Aorta (tissue), 5 donors: ENCODE data around the gene TBL1X. TPM values are rescaled to one million over a fixed set of nuclear protein-coding genes. Genes with fewer than 3 reads are reported as not detected.
"Not testable (repeated sequence)": the region's sequence is repeated elsewhere in the genome, so short reads cannot be mapped to it uniquely, and the experiment has no call there.

ENCODE experiments used
- ATAC-seq: fragments of 200-7000 bp; cut with Tn5 transposase; one replicate; pipeline ENCODE4 v1.9.1; 2022; ENCODE audit warnings: moderate library complexity; ENCODE audit not compliant: low FRiP score
- DNase-seq, 2 donors: peaks; one replicate each; pipeline ENCODE4 v3.0.0-alpha.2; 2020
- H3K27ac ChIP-seq, 2 donors: one replicate each; pipeline ENCODE4 v1.5.1; 2013; ENCODE audit warnings: low read length in 2 of 2, mild to moderate bottlenecking in 2 of 2, moderate library complexity in 2 of 2, control low read depth in 1 of 2, inconsistent platforms in 1 of 2, low read depth in 1 of 2
- H3K27me3 ChIP-seq, 2 donors: one replicate each; pipeline ENCODE4 v1.6.1; 2013; ENCODE audit warnings: control low read depth in 1 of 2, low read length in 1 of 2, mild to moderate bottlenecking in 1 of 2, moderate library complexity in 1 of 2; ENCODE audit not compliant: insufficient read depth in 2 of 2, control insufficient read depth in 1 of 2
- H3K36me3 ChIP-seq, 2 donors: one replicate each; pipeline ENCODE4 v1.6.1; 2013; ENCODE audit warnings: control low read depth in 1 of 2, low read length in 1 of 2, mild to moderate bottlenecking in 1 of 2; ENCODE audit not compliant: insufficient read depth in 2 of 2, control insufficient read depth in 1 of 2
- H3K4me1 ChIP-seq, 2 donors: one replicate each; pipeline ENCODE4 v1.6.1; 2013; ENCODE audit warnings: low read length in 2 of 2, control low read depth in 1 of 2, mild to moderate bottlenecking in 1 of 2, moderate library complexity in 1 of 2; ENCODE audit not compliant: insufficient read depth in 2 of 2, control insufficient read depth in 1 of 2
- H3K4me3 ChIP-seq, 2 donors: one replicate each; pipeline ENCODE4 v1.5.1; 2013; ENCODE audit warnings: low read length in 2 of 2, control low read depth in 1 of 2, mild to moderate bottlenecking in 1 of 2
- H3K9me3 ChIP-seq: one replicate; pipeline ENCODE4 v1.6.1; 2013; ENCODE audit warnings: mild to moderate bottlenecking, low read length; ENCODE audit not compliant: control insufficient read depth
- WGBS, 2 donors: extraction: QIAGEN DNeasy Blood & Tissue Kit; methylation state at CpG; one replicate each; pipeline ENCODE4 v1.1.7; 2013; 5-methylcytosine and 5-hydroxymethylcytosine counted together
- intact Hi-C, 2 donors: fragments of 100-400 bp; cut with DNase I; formaldehyde crosslinking; loops; one replicate each; pipeline versions ENCODE4 v1.14.2 to v1.15.0; 2022
- polyA plus RNA-seq, 2 donors: library from polyadenylated mRNA; stranded (reverse); fragments of 200-250 nt; gene quantifications; one replicate each; pipeline ENCODE4 v1.2.3, GENCODE V29; 2013
- total RNA-seq, 2 donors: library from RNA; stranded (reverse); fragmentation: NEBNext Ultra II Directional; extraction: Animal tissue kit (Norgen Biotek cat#: 25700); gene quantifications; one replicate each; pipeline ENCODE4 v1.2.1, GENCODE V29; 2021
- donor health status: healthy with polysubstance abuse.
- donor health status: Bipolar disorder and iron deficiency.
- donor health status: DM: no; HTN: no; CAD: no.
- donor health status: DM: no; HTN: no; CAD: no.
- donor health status: DM: yes; HTN: yes; CAD: no.

The TBL1X gene
- total and polyA plus RNA-seq, 4 donors, result 8.9 to 81.2 (median 27.5) TPM

- Histone ChIP-seq H3K9me3 (no peaks in the 10 kb centered on the region), H3K27ac (peak overlapping the region in 1 of 2 donors; percentile 18), H3K36me3 (no peaks in the 10 kb centered on the region), H3K4me1 (no peaks in the 10 kb centered on the region), H3K4me3 (peak overlapping the region; percentile 21 to 99), H3K27me3 (no peaks in the 10 kb centered on the region)
- 12 to 25% methylated on average over 6 of the region's 6 CpGs for WGBS, 2 donors
- intact Hi-C loops, result loop anchor here (5.0 to 10.0 kb wide), 3 partner anchors 66 to 241 kb away; no protein-coding TSS in a partner anchor
- ATAC-seq (no peak), DNase-seq (no peak)
These were observed 1.9 kb downstream of the TBL1X start for GRCh38 chrX:9466736-9467135.

GRCh38 chrX:9467146-9467545, 2.3 kb downstream of the TBL1X start:
- intact Hi-C loops, result loop anchor here (5.0 to 10.0 kb wide), 3 partner anchors 65 to 240 kb away; no protein-coding TSS in a partner anchor
- WGBS, 2 donors, result 13 to 26% methylated on average over 11 of the region's 11 CpGs
- ATAC-seq (no peak), DNase-seq (no peak)
- Histone ChIP-seq H3K9me3 (no peaks in the 10 kb centered on the region), H3K27me3 (no peaks in the 10 kb centered on the region), H3K36me3 (no peaks in the 10 kb centered on the region), H3K4me1 (no peaks in the 10 kb centered on the region), H3K4me3 (peak overlapping the region; percentile 43 to 99), H3K27ac (no peak overlapping the region)

GRCh38 chrX:9467751-9468150, 2.9 kb downstream of the TBL1X start:
- Histone ChIP-seq H3K4me3 (peak overlapping the region; percentile 43 to 99), H3K36me3 (no peaks in the 10 kb centered on the region), H3K27me3 (no peaks in the 10 kb centered on the region), H3K9me3 (no peaks in the 10 kb centered on the region), H3K27ac (no peak overlapping the region), H3K4me1 (no peaks in the 10 kb centered on the region)
- DNase-seq (no peak), ATAC-seq (no peak)
- intact Hi-C loops, result loop anchor here (5.0 to 10.0 kb wide), 3 partner anchors 65 to 240 kb away; no protein-coding TSS in a partner anchor
- WGBS, 2 donors, result 16 to 17% methylated on average over 11 of the region's 11 CpGs

GRCh38 chrX:9471571-9471985, 6.7 kb downstream of the TBL1X start:
- DNase-seq (no peak), ATAC-seq (no peak)
- WGBS, 2 donors, result 30 to 43% methylated on average over 12 of the region's 12 CpGs
- Histone ChIP-seq H3K4me3 (no peak overlapping the region), H3K27me3 (no peaks in the 10 kb centered on the region), H3K36me3 (no peaks in the 10 kb centered on the region), H3K4me1 (peaks cover 0 to 4% of the 10 kb centered on the region in 2 donors), H3K27ac (no peak overlapping the region), H3K9me3 (no peaks in the 10 kb centered on the region)
- intact Hi-C loops, result no loop called here

GRCh38 chrX:9473708-9474107, 8.8 kb downstream of the TBL1X start:
- intact Hi-C loops, result no loop called here
- 85 to 91% methylated on average over 2 of the region's 2 CpGs for WGBS, 2 donors

GRCh38 chrX:9475417-9475816, 10.6 kb downstream of the TBL1X start:
- intact Hi-C loops, H3K27me3 ChIP-seq, H3K36me3 ChIP-seq, H3K4me1 ChIP-seq, ATAC-seq, DNase-seq, H3K4me3 ChIP-seq, H3K27ac ChIP-seq, H3K9me3 ChIP-seq: not testable (repeated sequence)
- WGBS, 2 donors, result 86 to 94% methylated on average over 4 of the region's 4 CpGs

More at GRCh38 chrX:9473708-9474107, 8.8 kb downstream of the TBL1X start:
- DNase-seq, result no peak
- H3K4me3 ChIP-seq, result no peak overlapping the region
- ATAC-seq, result no peak
- H3K27ac ChIP-seq, result no peak overlapping the region
- H3K4me1 ChIP-seq, result peaks cover 0 to 4% of the 10 kb centered on the region in 2 donors
- no peaks in the 10 kb centered on the region for H3K36me3 ChIP-seq
- H3K27me3 ChIP-seq, result no peaks in the 10 kb centered on the region
- no peaks in the 10 kb centered on the region for H3K9me3 ChIP-seq

- Histone ChIP-seq H3K9me3 (no peaks in the 10 kb centered on the region), H3K27me3 (no peaks in the 10 kb centered on the region), H3K36me3 (no peaks in the 10 kb centered on the region), H3K4me1 (peaks cover 0 to 4% of the 10 kb centered on the region in 2 donors), H3K4me3 (no peak overlapping the region), H3K27ac (no peak overlapping the region)
- DNase-seq, result no peak
- intact Hi-C loops, result no loop called here
- ATAC-seq, result no peak
- 85 to 91% methylated on average over 1 of the region's 1 CpG for WGBS, 2 donors
These were observed 11.1 kb downstream of the TBL1X start for GRCh38 chrX:9475984-9476383.

- H3K4me3 ChIP-seq, result no peak overlapping the region
- H3K27me3 ChIP-seq, result no peaks in the 10 kb centered on the region
- H3K36me3 ChIP-seq, result no peaks in the 10 kb centered on the region
- ATAC-seq (no peak), DNase-seq (no peak)
- WGBS, 2 donors, result 6 to 36% methylated on average over 3 of the region's 3 CpGs
- no peak overlapping the region for H3K27ac ChIP-seq
- H3K9me3 ChIP-seq, result no peaks in the 10 kb centered on the region
- intact Hi-C loops, result no loop called here
- H3K4me1 ChIP-seq, result peaks cover 0 to 7% of the 10 kb centered on the region in 2 donors
These were observed 12.1 kb downstream of the TBL1X start for GRCh38 chrX:9476810-9477575.

- H3K27me3 ChIP-seq, result no peaks in the 10 kb centered on the region
- no peaks in the 10 kb centered on the region for H3K36me3 ChIP-seq
- H3K4me3 ChIP-seq, result no peak overlapping the region
- H3K9me3 ChIP-seq, result no peaks in the 10 kb centered on the region
- no peak for DNase-seq
- no peak for ATAC-seq
- no peak overlapping the region for H3K27ac ChIP-seq
- intact Hi-C loops, result no loop called here
- WGBS, 2 donors, result 21 to 35% methylated on average over 2 of the region's 2 CpGs
- H3K4me1 ChIP-seq, result peaks cover 0 to 3% of the 10 kb centered on the region in 2 donors
These were observed 17.6 kb downstream of the TBL1X start for GRCh38 chrX:9482408-9482807.
